ENCODE data around the gene GRM2. TPM values are rescaled to one million over a fixed set of nuclear protein-coding genes. Genes with fewer than 3 reads are reported as not detected.

Gene GRM2
- total RNA-seq, 2 donors from 2014 or later: 0.16 to 0.19 TPM

- Histone ChIP-seq H3K4me1 (no peaks in the 10 kb centered on the region), H3K36me3 (no peaks in the 10 kb centered on the region), H3K27me3 (no peaks in the 10 kb centered on the region), H3K9me3 (no peaks in the 10 kb centered on the region), H3K27ac (no peak overlapping the region), H3K4me3 (no peak overlapping the region)
- no peak for DNase-seq (ENCODE audit: low spot score)
- TF ChIP-seq CTCF (IDR thresholded peaks at IDR 0.05): no peak
Measured at GRCh38 chr3:51721062-51721745, 14.3 kb downstream of the GRM2 start.

- TF ChIP-seq CTCF (IDR thresholded peaks at IDR 0.05): no peak
- Histone ChIP-seq H3K36me3 (no peaks in the 10 kb centered on the region), H3K27ac (no peak overlapping the region), H3K9me3 (no peaks in the 10 kb centered on the region), H3K4me1 (no peaks in the 10 kb centered on the region), H3K4me3 (no peak overlapping the region), H3K27me3 (no peaks in the 10 kb centered on the region)
- DNase-seq (ENCODE audit: low spot score): no peak
Measured at GRCh38 chr3:51722362-51722761, 15.5 kb downstream of the GRM2 start.

DNA sequence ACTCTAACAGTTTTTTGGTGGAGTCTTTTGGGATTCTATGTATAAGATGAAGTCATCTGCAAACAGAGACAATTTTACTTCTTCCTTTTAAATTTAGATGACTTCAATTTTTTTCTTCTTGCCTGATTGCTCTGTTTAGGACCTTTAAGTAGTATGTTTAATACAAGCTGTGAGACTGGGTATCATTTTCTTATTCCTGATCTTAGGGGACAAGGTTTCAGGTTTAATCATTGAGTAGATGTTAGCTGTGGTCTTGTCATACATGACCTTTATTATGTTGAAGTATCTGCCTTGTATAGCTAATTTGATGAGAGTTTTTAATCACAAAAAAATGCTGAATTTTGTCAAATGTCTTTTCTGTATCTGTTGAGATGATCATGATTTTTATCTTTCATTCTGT, 20.6 kb downstream of the GRM2 start:
- DNase-seq (ENCODE audit: low spot score): no peak
- Histone ChIP-seq H3K9me3 (no peaks in the 10 kb centered on the region), H3K36me3 (no peaks in the 10 kb centered on the region), H3K4me3 (no peak overlapping the region), H3K27me3 (no peaks in the 10 kb centered on the region), H3K4me1 (no peaks in the 10 kb centered on the region), H3K27ac (no peak overlapping the region)
- no peak for TF ChIP-seq CTCF (IDR thresholded peaks at IDR 0.05)

DNA sequence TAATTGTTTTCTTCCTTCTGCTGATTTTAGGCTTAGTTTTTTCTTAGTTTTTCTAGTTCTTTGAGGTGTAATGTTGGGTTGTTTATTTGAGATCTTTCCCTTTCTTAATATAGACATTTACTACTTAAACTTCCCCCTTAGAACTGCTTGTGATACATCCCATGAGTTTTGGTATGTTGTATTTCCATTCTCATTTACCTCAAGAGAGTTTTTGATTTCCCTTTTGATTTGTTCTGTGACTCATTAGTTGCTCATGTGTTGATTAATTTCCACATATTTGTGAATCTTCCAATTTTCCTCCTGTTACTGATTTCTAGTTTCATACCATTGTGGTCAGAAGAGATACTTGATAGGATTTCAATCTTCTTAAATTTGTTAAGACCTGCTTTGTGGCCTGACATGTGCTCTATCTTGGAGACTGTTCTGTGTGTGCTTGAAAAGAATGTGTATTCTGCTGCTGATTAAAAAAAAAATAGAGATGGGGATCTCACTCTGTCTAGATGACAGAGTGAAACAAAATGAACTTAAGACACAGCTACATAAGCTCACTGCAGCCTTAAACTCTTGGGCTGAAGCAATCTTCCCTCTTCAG, 22.3 kb downstream of the GRM2 start:
- no peaks in the 10 kb centered on the region for H3K4me1 ChIP-seq
- DNase-seq (ENCODE audit: low spot score): no peak
- no peaks in the 10 kb centered on the region for H3K9me3 ChIP-seq
- no peaks in the 10 kb centered on the region for H3K27me3 ChIP-seq
- no peaks in the 10 kb centered on the region for H3K36me3 ChIP-seq
- TF ChIP-seq CTCF (IDR thresholded peaks at IDR 0.05): no peak
- H3K27ac ChIP-seq: no peak overlapping the region
- no peak overlapping the region for H3K4me3 ChIP-seq

GRCh38 chr3:51733859-51734571, 27.1 kb downstream of the GRM2 start:
- H3K4me3 ChIP-seq: no peak overlapping the region
- no peaks in the 10 kb centered on the region for H3K27me3 ChIP-seq

More at GRCh38 chr3:51733859-51734571, 27.1 kb downstream of the GRM2 start:
- Histone ChIP-seq H3K27ac (no peak overlapping the region), H3K4me1 (no peaks in the 10 kb centered on the region), H3K9me3 (no peaks in the 10 kb centered on the region), H3K36me3 (no peaks in the 10 kb centered on the region)
- TF ChIP-seq CTCF (IDR thresholded peaks at IDR 0.05): no peak
- no peak for DNase-seq (ENCODE audit: low spot score)
